Thyroid gland (tissue), 4 donors: ENCODE measurements around the gene VASN. TPM values are rescaled to one million over a fixed set of nuclear protein-coding genes. Genes with fewer than 3 reads are reported as not detected.

Experiments
- DNase-seq, 2 donors: peaks; one replicate each; pipeline ENCODE4 v3.0.0-alpha.2; 2019
- H3K27ac ChIP-seq, 3 donors: fragments of 200-600 bp; sonication (generic); 1 replicate in 2 of 3; 2 replicates in 1 of 3; pipeline ENCODE4 v1.5.1; 2016 to 2019; ENCODE audit warnings: mild to moderate bottlenecking in 1 of 3, moderate library complexity in 1 of 3
- H3K27me3 ChIP-seq: fragments of 200-600 bp; sonication (generic); one replicate; pipeline ENCODE4 v1.5.1; 2019
- H3K36me3 ChIP-seq, 2 donors: fragments of 200-600 bp; sonication (generic); one replicate each; pipeline ENCODE4 v1.5.1; 2016 to 2019
- H3K4me1 ChIP-seq, 2 donors: fragments of 200-600 bp; sonication (generic); one replicate each; pipeline ENCODE4 v1.5.1; 2017 to 2019
- H3K4me3 ChIP-seq, 3 donors: fragments of 200-600 bp; sonication (generic); replicated peaks in 1 of 3; 1 replicate in 2 of 3; 2 replicates in 1 of 3; pipeline ENCODE4 v1.5.1; 2016; ENCODE audit warnings: mild to moderate bottlenecking in 1 of 3
- H3K9me3 ChIP-seq: fragments of 200-600 bp; sonication (generic); one replicate; pipeline ENCODE4 v1.5.1; 2017
- CTCF ChIP-seq, 6 experiments: fragments of 200-600 bp in 3 of 6; fragments of 450-650 bp in 3 of 6; sonication (generic) in 3 of 6; IDR thresholded peaks; one replicate each; pipeline ENCODE4 v1.5.1; 2016 to 2019; ENCODE audit warnings: antibody characterized with exemption in 6 of 6, mild to moderate bottlenecking in 2 of 6, inconsistent platforms in 1 of 6, moderate library complexity in 1 of 6
- POLR2A ChIP-seq, 2 donors: fragments of 450-650 bp; IDR thresholded peaks; one replicate each; pipeline ENCODE4 v1.6.1; 2017; ENCODE audit warnings: antibody characterized with exemption in 2 of 2, mild to moderate bottlenecking in 2 of 2, moderate library complexity in 1 of 2
- WGBS, 2 donors: methylation state at CpG; one replicate each; pipeline ENCODE4 v1.1.5; 2017; 5-methylcytosine and 5-hydroxymethylcytosine counted together
- intact Hi-C: fragments of 100-400 bp; cut with DNase I; formaldehyde crosslinking; loops from one replicate; pipeline ENCODE4 v1.15.1; 2023
- total RNA-seq, 4 donors: library from RNA; depleted of rRNA; stranded (reverse); fragments of >200 nt; gene quantifications; one replicate each; pipeline ENCODE4 v1.2.3, GENCODE V29; 2016

The VASN gene
- total RNA-seq, 4 donors from 2014 or later, result 21.9 to 47.0 (median 28.8) TPM

DNA sequence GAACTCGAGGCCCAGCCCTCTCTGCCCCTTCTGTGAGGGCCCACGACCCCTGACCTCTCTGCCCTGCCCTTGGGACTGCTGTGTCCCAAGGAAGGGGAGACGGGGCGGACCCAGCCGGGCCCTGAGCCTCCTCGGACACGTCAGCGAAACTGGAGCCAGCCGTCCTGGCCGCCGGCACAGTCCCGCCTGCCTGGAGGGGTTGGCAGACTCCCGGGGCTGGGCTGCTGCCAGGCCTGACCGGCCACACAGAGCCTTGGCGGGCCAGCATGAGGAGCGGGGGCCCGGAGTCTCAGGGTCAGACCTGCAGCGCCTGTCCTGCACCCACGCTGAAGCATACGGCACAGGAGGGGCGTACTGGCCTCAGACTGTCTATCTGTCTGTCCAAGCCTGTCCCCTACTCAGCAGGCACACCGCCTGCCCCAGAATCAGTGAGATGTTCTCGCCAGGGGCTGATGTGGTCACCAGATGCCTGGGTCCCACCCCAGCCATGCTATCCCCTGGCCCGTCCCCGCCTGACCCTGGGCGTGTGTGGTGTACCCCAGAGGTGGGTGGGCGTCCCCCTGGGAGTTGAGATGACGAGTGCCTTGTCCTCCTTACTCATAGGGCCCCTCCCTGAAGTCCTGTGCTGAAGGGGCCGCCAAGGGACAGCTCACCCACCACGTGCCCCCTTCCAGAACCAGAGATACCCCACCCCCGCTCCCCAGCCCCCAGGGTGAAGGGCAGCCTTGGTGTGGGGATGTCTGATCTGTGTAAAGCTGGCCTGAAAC is 4.7 kb downstream of the VASN start:
- no peaks in the 10 kb centered on the region for H3K9me3 ChIP-seq
- WGBS, 2 donors, result 20 to 49% methylated on average over 8 to 19 of the region's 31 CpGs
- peaks cover 92 to 96% of the 10 kb centered on the region in 2 donors for H3K4me1 ChIP-seq
- TF ChIP-seq CTCF (IDR thresholded peaks at IDR 0.05), result no peak
- TF ChIP-seq POLR2A (IDR thresholded peaks at IDR 0.05), result peak in 1 of 2 donors; percentile 32
- no peak overlapping the region for H3K4me3 ChIP-seq
- no peaks in the 10 kb centered on the region for H3K27me3 ChIP-seq
- DNase-seq, result peak; percentile 97
- intact Hi-C loops, result no loop called here
- H3K27ac ChIP-seq, result peak overlapping the region; percentile 93 to 99 (median 98)
- no peaks in the 10 kb centered on the region for H3K36me3 ChIP-seq

- no peak for DNase-seq
These were observed 5.4 kb downstream of the VASN start for GRCh38 chr16:4376893-4377572.

DNA sequence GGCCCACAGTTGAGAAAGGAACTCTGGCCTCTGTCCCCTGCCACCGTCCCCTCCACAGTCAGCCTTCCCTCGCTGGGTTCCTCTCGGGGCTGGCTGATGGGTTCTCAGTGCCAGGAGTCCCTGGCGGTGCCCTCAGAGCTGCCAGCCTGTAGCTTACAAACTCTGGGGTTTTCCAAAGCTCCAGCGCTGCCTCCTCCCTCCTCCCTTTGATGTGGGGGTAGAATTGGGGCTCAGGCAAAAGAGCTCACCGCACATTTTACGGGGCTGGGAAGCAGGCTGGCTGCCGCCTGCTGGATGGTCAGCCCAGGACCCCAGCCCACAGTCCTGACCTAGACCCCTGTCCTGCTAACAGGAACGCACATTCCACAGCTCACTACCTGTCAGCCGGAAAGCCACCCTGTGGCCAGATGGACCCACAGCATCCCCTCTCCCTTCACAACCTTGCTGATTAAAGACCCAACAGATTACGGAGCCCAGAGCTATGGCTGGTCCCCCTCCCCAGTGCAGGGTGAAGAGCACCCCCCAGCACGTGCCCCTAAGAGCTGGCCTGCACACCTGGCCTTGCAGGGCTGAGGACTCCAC is 6.0 kb downstream of the VASN start:
- intact Hi-C loops, result no loop called here
- DNase-seq, result peak in 1 of 2 donors; percentile 52
- Histone ChIP-seq H3K4me1 (peaks cover 93 to 100% of the 10 kb centered on the region in 2 donors), H3K4me3 (no peak overlapping the region), H3K9me3 (no peaks in the 10 kb centered on the region), H3K36me3 (peaks cover 0 to 10% of the 10 kb centered on the region in 2 donors), H3K27ac (peak overlapping the region; percentile 93 to 99 (median 98)), H3K27me3 (no peaks in the 10 kb centered on the region)
- 60 to 70% methylated on average over 10 of the region's 12 CpGs for WGBS, 2 donors
- TF ChIP-seq POLR2A (IDR thresholded peaks at IDR 0.05), result no peak
- no peak for TF ChIP-seq CTCF (IDR thresholded peaks at IDR 0.05)

More at GRCh38 chr16:4376893-4377572, 5.4 kb downstream of the VASN start:
- H3K36me3 ChIP-seq, result peaks cover 0 to 3% of the 10 kb centered on the region in 2 donors
- no peaks in the 10 kb centered on the region for H3K9me3 ChIP-seq
- peak overlapping the region; percentile 93 to 99 (median 98) for H3K27ac ChIP-seq
- H3K4me3 ChIP-seq, result no peak overlapping the region
- WGBS, 2 donors, result 77 to 87% methylated on average over 13 to 21 of the region's 27 CpGs
- TF ChIP-seq POLR2A (IDR thresholded peaks at IDR 0.05), result no peak
- TF ChIP-seq CTCF (IDR thresholded peaks at IDR 0.05), result no peak
- peaks cover 98 to 100% of the 10 kb centered on the region in 2 donors for H3K4me1 ChIP-seq
- no peaks in the 10 kb centered on the region for H3K27me3 ChIP-seq
- intact Hi-C loops, result no loop called here

- peaks cover 0 to 12% of the 10 kb centered on the region in 2 donors for H3K36me3 ChIP-seq
- no peak for DNase-seq
- H3K27ac ChIP-seq, result peak overlapping the region in 2 of 3 donors; percentile 93 to 98
- WGBS, 2 donors, result 60 to 75% methylated on average over 10 to 14 of the region's 15 CpGs
- H3K27me3 ChIP-seq, result no peaks in the 10 kb centered on the region
- TF ChIP-seq POLR2A (IDR thresholded peaks at IDR 0.05) (no peak), CTCF (IDR thresholded peaks at IDR 0.05) (no peak)
- peaks cover 88 to 98% of the 10 kb centered on the region in 2 donors for H3K4me1 ChIP-seq
- intact Hi-C loops, result no loop called here
- no peak overlapping the region for H3K4me3 ChIP-seq
- H3K9me3 ChIP-seq, result no peaks in the 10 kb centered on the region
These were observed 6.6 kb downstream of the VASN start for GRCh38 chr16:4378161-4378666.
